Anterior cingulate cortex (tissue), 58 donors: ENCODE data around the gene CEP350.
"Not testable (repeated sequence)": the region's sequence is repeated elsewhere in the genome, so short reads cannot be mapped to it uniquely, and the experiment has no call there.

ENCODE experiments used
- DNase-seq, 58 donors: peaks; one replicate each; lab custom pipeline; 2025; lab: John Stamatoyannopoulos, UW

The CEP350 gene

DNA sequence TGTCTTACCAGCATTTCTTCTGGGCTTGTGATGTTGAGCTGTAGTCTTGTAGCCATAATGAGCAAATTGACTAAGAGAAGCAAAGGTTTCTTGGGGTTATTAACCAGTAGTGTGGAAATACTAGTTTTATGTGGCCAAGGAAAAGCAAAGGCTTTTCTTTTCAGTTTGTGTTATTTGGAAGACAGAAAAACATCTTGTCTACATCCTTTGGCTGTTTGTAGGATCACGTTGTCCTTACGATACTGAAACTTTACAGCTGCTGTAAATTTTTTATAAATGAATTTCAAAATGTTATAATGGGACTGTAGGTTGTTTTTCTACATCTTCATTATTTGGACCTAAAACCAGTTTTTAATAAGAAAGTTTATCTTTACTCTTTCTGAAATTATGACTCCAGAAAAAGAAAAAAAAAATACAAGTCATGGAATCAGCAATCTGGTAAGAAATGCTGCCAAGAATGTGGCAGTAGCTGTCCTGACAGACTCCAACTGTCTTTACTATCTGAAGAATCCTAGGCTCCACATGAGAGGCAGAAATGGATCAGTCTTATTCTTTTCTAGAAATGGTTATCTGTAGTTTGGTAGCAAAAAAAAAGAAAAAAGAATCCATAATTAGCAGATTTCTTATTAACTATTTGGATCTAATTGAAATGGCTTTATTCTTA lies 158.5 kb downstream of the CEP350 start:
- DNase-seq, result no peak

- DNase-seq, result no peak
Measured at GRCh38 chr1:180114396-180114945, 159.9 kb downstream of the CEP350 start.

- no peak for DNase-seq
Measured at GRCh38 chr1:180116964-180117763, 162.6 kb downstream of the CEP350 start.

DNA sequence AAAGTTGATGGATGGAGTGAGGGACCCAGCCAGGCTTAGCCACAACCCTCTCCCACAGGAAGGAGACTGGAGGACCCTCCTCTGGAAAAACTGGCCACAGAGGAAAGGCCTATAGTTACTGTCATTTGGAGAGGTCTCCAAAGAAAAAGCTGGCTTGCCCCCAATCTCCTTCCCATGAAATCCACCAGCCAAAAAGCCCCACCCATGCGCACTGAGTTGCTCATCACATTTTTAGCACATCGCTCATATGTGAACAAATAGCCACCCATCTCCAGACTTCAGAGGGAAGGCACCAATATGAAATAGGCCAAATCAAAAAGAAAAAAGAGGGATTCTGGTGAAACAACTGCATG lies 163.1 kb downstream of the CEP350 start:
- no peak for DNase-seq

DNA sequence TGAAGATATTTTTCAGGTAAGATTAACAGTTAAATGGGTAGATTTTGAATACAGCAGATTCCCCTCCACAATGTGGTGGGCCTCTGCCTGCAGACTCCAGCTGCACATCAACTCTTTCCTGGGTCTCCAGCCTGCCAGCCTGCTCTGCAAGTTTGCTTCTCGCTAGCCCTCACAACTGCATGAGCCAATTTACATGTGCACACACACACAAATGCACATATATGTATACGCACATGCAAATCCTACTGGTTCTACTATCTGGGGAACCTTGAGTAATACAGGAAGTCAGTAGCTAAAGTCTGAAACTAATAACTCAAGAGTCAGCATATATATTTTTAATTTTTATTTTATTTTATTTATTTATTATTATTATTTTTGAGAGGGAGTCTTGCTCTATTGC lies 165.2 kb downstream of the CEP350 start:
- DNase-seq, result no peak

- no peak for DNase-seq
Measured at GRCh38 chr1:180123463-180123936, 168.9 kb downstream of the CEP350 start.

DNA sequence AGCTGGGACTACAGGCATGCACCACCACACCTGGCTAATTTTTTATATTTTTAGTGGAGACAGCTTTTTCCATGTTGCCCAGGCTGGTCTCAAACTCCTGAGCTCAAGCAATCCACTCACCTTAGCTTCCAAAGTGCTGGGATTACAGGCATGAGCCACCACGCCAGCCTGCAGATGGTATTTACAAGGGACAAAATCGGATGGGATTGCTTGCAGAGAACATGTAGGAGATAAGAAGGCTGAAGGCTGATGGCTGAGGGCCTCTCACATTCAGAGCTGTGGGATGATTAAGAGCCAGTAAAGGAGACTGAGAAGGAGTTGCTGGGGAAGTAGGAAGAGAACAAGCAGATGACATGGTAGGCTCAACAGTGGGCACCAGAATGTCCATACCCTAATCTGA lies 176.0 kb downstream of the CEP350 start:
- DNase-seq, result no peak

GRCh38 chr1:180131510-180131909 lies 176.9 kb downstream of the CEP350 start:
- no peak for DNase-seq

DNA sequence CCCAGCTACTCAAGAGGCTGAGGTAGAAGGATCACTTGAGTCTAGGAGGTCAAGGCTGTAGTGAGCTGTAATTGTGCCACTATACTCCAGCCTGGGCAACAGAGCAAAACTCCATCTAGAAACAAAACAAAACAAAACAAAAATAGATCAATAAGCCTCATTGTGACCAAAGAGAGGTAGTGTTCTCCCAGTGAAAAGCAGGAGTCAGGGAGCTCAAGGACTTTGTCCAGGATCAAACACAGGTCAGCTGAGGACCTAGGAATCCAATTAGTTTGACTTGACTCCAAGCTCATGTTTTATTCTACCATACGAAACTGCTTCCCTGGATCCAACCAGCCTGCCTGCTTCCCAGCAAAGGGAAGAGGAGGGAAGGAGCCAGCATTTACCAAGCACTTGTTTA lies 178.6 kb downstream of the CEP350 start:
- no peak for DNase-seq

- DNase-seq, result not testable (repeated sequence)
Measured at GRCh38 chr1:180133688-180134087, 179.1 kb downstream of the CEP350 start.

- no peak for DNase-seq
Measured at GRCh38 chr1:180135535-180135934, 180.9 kb downstream of the CEP350 start.

- DNase-seq, result no peak
Measured at GRCh38 chr1:180136331-180136967, 181.8 kb downstream of the CEP350 start.

DNA sequence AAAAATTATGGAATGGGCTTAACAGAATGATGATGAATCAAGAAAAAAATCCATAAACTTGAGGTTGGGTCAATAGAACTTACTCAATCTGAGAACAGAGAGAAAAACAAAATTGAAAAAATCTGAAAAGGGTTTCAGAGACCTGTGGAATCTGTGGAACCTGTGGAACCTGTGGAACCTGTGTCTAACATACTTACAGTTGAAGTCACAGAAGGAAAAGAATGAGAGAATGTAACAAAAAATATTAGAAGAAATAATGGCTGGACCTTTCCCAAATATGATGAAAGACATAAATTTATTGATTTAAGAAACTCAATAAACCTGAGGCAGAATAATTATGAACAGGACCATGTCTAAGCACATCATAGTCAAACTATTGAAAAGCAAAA lies 182.4 kb downstream of the CEP350 start:
- DNase-seq, result no peak

- DNase-seq, result no peak
Measured at GRCh38 chr1:180137776-180138175, 183.2 kb downstream of the CEP350 start.

DNA sequence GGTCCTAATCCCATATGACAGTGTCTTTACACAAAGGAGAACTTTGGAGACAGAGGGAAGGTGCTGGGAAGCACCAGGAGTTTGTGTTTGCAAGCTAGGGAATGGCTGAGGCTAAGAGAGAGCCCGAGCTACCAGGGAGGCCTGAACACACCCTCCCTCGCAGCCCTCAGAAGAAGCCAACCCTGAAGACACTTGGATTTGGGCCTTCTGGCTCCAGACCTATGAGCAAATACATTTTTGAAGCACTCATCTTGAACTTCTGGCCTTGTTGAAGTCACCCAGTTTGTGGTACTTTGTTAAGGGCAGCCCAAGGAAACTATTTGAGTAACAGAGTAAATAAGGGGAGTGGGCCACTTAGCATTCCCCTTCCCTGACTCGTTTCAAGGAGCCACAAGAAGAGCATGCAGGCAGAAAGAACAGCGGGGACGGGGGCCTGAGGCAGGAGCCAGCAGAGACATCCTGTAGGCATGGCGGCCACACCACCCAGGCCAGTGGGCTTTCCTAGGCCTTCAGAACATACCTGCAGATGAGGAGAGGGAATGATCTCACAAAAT lies 186.8 kb downstream of the CEP350 start:
- no peak for DNase-seq

- DNase-seq, result no peak
Measured at GRCh38 chr1:180143359-180143758, 188.7 kb downstream of the CEP350 start.

DNA sequence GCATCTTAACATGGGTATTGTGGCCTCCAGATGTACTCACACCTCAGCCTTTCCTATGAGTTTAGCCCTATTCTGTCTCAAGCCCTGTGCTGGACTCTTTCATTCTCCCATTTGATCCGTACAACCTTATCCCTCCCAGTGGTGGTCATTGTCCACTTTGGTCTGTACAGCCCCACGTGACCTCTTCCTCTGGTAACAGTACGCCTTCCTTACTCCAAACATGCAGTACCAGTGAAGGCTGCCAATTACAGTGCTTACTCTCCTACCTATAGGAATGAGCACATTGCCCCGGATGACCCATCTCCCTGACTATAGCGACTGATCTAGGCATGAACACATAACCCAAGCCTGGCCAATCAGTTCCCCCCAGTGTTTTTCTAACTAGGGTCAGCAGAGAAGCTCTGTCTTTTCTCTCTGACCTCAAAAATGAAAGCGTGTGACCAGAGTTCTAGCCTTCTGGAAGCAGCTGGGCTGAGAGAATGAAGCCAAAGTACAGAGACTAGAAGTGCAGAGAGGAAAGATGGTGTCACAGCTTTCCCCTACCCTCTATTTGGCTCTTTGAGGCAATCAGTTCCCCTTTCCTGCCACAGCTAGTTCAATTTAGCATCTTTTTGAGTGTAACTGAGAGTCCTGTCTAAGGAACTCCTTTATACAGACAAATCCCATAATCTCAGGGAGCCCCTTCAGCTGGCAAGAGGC lies 190.2 kb downstream of the CEP350 start:
- DNase-seq, result no peak

- no peak for DNase-seq
Measured at GRCh38 chr1:180145446-180145845, 190.8 kb downstream of the CEP350 start.

GRCh38 chr1:180150982-180151381 lies 196.4 kb downstream of the CEP350 start:
- DNase-seq, result no peak

- no peak for DNase-seq
Measured at GRCh38 chr1:180151508-180151907, 196.9 kb downstream of the CEP350 start.
